GM10266 (cell line): ENCODE measurements around the gene KCNQ4.

ENCODE experiments used
- DNase-seq: peaks from one replicate; pipeline ENCODE4 v3.0.0; 2012; ENCODE audit errors: extremely low spot score
- TF ChIP-seq, protein P1 (sequence below): IDR thresholded peaks from 2 replicates; pipeline ENCODE4 v1.5.1; 2012; ENCODE audit warnings: mild to moderate bottlenecking, low read depth; ENCODE audit not compliant: control insufficient read depth, insufficient read depth; ENCODE audit errors: missing control alignments

KCNQ4 gene

GRCh38 chr1:40786995-40787705 is 3.6 kb downstream of the KCNQ4 start:
- TF ChIP-seq, protein P1, sequence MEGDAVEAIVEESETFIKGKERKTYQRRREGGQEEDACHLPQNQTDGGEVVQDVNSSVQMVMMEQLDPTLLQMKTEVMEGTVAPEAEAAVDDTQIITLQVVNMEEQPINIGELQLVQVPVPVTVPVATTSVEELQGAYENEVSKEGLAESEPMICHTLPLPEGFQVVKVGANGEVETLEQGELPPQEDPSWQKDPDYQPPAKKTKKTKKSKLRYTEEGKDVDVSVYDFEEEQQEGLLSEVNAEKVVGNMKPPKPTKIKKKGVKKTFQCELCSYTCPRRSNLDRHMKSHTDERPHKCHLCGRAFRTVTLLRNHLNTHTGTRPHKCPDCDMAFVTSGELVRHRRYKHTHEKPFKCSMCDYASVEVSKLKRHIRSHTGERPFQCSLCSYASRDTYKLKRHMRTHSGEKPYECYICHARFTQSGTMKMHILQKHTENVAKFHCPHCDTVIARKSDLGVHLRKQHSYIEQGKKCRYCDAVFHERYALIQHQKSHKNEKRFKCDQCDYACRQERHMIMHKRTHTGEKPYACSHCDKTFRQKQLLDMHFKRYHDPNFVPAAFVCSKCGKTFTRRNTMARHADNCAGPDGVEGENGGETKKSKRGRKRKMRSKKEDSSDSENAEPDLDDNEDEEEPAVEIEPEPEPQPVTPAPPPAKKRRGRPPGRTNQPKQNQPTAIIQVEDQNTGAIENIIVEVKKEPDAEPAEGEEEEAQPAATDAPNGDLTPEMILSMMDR, result no peak
- DNase-seq, result no peak

DNA sequence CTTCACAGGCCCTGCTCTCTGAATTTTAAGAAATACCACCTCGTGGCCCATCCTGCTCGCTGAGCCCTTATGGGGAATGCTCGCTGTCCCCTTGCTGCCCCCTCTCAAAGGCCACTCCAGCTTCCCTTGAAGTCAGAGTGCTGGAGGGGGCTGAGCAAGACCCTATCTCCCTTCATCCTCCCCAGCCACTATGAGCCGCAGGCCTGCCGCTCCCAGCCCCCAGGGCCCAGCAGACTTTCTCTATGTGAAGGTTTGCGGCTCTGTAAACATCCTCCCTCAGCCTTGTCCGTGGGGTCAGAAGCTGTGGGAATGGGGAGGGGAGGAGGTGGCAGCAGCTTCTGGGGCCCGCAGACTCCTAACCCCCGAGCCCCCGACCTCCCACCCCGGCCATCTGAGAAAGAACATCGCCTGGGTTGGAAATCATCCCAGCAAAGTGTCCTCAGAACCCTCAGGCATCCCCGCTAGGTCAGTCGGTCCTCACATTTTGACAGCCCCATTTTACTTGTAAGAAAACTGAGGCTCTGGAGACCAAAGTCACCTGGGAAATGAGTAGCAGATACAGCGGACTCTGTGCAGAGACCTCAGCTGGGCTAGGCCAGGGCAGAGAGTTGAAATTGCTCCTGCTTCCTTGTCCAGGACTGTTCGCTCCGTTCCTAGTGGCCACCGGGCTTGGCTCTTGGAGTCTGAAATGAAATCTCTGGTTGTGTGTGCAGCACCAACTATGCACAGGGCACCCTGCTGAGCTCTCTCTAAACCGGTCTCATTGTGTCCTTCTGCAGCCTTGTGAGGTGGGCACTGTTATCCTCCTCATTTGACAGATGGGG is 4.4 kb downstream of the KCNQ4 start:
- no peak for DNase-seq
- TF ChIP-seq, protein P1, result no peak

- DNase-seq, result no peak
Measured at GRCh38 chr1:40788561-40789341, 5.2 kb downstream of the KCNQ4 start.

DNA sequence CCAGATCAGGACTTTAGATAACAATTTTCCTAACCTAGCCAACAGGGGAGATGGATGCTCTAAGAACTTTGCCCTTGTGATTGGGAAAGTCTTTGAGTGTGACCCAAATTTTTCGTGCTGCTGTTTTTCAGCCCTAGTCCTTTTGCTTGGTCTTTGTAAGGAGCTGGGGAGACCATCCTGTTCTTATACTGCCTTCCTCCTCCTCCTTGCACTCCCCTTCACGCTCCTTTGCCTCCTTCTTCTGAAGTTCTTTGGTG is 5.7 kb downstream of the KCNQ4 start:
- TF ChIP-seq, protein P1, result no peak

More at GRCh38 chr1:40788561-40789341, 5.2 kb downstream of the KCNQ4 start:
- TF ChIP-seq, protein P1, result no peak

DNA sequence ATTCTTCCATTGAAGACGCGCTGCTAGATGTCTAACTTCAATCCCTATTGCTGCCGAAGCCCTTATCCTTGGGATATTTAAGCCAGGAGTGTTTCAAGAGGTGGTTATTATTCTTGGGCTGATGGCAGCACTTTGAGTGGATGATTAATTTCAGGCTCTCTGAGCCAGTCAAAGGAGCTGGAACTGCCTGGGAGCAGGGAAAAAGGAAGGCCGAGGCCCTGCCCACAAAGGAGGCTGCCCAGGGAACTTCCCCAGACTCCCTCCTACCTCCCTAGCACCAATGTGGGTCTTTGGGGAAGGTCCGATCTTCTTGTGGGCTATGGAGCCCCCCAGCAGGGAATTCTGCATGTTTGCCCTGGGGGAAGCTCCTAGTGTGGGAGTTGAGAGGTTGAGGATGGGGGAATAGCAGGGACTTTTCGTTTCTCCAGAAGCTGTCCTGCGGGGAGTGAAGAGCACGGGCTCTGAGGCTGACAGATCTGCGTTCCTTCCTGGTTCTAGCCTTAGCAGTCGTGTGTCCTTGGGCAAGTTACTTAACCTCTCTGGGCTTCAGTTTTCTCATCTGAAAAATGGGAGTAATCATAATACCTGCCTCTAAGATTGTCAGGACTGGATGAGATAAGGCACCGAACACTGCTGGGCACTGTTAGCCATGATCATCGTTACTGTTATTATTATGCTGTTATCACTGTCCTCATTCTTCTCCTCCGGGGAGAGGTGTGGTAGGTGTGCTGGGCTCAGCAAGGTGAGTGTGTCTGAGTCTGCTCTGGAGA is 6.3 kb downstream of the KCNQ4 start:
- TF ChIP-seq, protein P1, result no peak
- DNase-seq, result no peak

More for the DNA sequence above, 5.7 kb downstream of the KCNQ4 start:
- no peak for DNase-seq

- DNase-seq, result no peak
- TF ChIP-seq, protein P1, result no peak
Measured at GRCh38 chr1:40792036-40792435, 8.4 kb downstream of the KCNQ4 start.
